GM19035 (cell line): ENCODE results near the gene CNTFR.

Source experiments
- ATAC-seq: cut with Tn5 transposase; IDR thresholded peaks from one replicate; pipeline ENCODE4 v1.9.1; 2021; ENCODE audit not compliant: unreplicated experiment

Gene CNTFR

DNA sequence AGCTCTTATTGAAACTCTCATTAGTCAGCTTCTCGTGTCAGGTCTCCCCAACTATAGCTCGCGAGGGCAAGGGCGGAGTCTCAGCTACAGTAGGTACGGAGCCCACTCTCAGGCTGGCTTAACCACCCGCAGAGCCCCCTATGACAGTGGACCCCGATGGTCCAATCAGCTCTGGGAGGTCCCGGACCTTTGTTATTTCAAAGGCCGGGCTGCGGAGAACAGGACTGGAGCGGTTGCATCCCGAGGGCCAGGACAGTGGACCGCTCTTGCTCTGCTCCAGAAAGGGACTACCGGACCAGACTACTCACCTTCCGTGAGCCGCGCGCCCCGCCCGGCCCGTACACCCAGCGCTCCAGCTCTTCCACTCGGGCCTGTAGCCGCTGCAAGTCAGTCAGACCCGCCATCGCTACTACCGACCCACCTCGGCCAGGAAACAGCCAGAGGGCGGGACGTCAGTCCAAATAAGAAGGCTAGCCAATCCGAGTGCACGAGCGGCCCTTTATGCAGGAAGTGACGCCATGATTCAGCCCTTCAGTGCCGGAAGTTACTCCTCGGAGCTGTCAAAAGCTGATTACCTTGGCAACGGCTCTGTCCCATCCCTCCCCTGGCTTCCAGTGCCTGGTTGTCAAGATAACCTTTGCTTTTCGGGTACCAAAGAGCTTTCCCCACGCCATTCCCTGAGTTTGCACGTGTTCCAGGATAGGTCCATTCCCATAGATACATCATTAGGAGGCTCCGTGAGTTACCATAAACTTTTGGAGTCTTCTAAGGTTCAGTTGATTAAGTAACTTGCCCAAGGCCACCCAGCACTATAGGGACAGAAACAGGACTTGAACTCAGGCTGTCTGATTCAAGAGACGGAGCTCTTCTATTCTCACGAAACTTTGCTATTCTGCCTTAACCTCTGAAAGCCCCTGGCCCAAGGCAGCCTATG is 30.8 kb upstream of the CNTFR start, which contains the start of gene DCTN3:
Gene DCTN3 (minus strand): TSS at position 435 of the 934 bp plus-strand sequence. CDS start 31 bp downstream, at position 404.
- peak; percentile 99 for ATAC-seq

DNA sequence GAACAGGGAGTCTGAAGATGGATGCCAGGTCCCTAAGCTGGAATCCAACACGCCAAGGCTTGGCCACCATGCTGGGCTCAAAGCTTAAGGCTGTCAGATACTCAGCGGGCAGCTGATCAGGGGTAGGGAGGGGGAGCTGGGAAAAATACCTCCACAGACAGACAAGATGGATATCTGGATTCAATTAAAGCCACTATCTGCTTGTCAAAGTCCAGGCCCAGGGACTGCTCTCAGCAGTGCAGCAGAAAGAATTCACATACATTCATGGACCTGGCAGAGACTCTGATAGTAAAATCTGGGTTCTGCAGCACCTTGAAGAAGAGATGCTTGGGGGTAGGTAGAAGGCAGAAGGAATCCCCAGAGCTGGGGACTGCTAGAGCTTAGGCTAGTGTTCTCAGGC is 25.6 kb upstream of the CNTFR start:
- no peak for ATAC-seq

DNA sequence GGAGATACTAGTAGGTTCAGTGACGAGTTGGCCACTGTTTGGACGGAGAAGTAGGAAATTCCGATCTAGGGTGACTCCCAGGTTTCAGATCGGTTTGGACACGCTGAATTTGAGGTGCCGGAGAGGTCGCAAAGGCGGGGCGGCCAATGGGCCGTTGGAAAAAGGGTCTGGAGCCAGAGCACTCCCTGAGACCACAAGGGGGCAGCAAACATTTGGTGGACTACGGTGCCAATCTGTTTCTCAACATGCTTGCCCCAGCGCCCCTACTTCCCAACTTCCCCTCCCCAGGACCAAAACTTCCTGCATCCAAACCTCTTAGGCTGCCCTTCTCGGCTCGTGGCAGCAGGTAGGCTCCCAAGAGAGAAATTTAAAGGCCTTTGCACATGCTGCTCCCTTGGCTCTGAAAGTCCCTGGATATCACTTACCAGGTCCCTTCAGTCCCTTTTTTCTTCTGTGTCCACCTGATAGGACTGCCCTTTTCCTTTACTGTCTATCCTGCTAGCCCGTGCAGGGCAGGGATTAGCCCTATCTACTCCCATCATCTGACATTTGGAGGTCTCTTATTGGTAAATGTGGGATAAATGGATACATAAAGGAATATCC is 23.4 kb upstream of the CNTFR start:
- ATAC-seq: peak; percentile 45

DNA sequence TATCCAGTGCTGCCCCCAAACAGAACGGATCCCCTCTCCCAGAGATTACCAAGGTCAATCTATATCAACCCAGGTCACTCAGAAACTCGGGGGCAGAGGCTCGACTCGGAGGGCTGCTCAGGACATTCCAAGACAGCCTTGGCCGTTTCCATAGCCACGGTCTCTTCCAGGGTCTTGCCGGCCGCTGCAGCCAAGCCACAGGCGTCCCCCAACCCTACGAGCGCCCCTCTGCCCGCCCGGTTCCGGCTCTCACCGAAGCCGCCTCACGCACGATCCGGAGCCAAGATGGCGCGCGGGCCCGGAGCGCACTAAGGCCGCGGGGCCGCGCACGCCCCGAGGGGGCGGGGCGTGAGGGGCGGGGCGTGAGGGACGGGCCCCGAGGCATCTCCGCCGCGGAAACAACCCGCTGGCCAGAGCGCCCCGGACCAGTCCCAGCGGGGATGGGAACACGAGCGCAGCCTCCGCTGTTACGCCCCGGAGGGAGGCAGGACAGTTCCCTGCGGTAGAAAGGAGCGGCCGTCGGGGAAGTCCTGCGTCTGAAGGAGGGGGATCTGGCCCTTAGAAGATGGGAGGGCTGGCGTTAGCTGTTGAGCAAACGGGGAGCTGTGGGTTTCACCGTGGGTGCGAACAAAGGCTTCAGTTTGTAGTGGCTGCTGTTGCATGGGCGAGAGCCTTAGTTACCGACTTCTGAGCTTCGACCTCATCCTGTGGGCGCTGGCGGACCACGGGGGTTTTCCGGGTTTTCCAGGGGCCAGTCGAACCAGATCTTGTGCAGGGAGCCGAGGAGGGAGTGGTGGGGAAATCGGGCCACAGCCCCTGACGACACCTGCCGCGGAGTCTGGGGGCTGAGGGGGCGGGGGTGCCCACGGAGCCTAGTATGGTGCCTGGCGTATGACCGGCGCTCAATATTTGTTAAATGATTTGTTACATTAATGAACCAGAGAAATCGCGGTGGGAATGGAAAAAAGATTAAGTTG is 22.6 kb upstream of the CNTFR start, which contains the start of gene RPP25L:
Gene RPP25L (minus strand): TSS at position 287 of the 977 bp plus-strand sequence. CDS start 801 bp downstream, outside the sequence.
- ATAC-seq: peak; percentile 90

DNA sequence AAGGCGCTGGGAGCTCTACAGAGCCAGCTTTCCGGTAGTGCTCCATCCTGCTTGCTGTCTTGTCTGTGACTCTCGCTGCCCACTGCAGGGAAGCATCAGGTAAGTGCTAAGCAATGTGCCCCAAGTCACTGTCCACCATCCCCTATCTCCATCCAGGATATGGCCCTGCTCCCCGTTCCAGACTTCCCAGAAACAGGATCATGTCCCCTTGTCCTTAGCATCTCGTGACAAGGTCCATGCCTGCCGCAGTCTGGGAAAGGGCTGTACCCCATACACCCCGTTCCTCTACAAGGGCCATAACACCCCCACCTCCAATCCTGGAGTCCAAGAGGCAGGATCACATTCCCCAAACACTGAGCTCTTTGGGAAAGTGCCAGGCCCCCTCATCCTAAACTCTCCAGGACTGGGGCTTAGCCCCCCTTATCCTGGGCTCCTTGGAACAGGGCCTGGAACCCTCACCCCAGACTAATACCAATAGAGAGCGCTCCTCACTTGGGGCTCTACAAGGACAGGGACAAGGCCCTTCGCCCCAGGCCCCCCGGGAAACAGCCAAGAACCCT is 21.8 kb upstream of the CNTFR start:
- peak; percentile 2 for ATAC-seq

DNA sequence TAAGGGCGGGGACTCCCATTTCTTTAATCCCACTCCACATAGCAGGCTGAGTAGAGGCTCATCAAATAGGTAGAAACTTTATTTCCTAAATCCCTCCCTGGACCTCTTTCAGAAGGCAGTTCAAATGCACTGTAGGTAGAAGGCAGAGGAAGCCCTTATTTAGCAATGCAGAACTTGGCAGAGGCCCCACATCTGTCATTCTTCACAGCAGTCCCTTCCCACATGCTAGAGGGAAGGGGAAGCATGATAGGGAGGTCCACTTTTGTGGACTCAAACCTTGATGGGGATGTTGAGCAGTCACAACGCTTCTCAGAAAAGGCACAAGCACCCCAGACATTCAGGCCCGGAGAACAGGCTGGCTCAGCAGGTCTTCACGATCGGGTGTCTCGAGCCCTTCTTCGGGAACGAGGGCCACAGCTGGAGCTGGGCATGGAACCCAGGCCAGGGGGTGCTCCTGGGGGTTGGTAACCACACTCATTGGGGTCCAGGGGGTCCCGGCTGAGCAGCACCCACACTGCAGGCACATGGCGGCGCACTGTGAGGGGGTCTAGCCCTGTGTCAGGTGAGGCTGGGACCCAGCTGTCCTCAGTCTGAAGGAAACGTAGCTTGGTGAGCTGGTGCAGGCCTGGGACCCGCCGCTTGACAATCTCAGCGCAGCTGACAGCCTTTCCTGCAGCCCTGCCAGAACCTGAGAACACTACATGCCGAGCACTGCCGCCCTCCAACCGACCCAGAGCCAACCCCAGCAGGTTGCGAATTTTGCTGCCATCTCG is 21.1 kb upstream of the CNTFR start:
- no peak for ATAC-seq

DNA sequence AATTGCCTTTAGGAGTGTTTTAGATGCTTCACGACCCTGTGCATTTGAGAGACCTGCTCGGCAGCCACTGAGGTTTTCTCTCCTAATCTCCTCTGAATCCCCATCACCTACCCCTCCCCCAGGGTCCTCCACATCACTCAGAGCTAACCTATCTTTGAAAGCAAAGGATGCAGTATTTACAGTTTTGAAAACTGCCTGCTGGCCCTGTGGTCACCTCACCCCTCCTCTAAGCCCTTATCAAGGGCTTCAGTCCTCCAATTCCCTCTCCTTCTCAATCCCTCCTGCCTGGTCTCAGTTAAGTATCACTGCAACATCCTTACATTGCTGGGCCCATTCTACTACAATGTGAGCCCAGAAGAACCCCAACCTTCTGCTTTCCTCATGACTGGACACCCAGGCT is 17.8 kb upstream of the CNTFR start:
- ATAC-seq: no peak

DNA sequence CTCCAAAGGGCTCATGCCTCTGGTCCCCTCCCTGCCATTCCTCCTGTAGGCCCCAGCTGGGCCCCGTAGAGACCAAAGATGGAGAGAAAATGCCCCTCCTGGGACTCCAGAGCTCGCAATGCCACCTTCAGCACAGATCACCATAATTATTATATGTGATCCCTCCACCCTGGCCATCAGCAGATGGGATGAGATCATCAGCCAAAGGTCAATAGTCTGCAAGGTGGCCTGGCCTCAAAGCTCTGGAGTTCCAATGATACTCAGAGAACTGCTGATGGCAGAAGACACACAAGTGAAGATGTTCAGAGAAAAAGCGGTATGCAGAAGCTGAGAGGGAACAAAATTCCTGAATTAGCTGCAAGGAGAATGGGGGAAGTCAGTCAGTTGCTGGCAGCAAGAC is 17.4 kb upstream of the CNTFR start:
- ATAC-seq: no peak

DNA sequence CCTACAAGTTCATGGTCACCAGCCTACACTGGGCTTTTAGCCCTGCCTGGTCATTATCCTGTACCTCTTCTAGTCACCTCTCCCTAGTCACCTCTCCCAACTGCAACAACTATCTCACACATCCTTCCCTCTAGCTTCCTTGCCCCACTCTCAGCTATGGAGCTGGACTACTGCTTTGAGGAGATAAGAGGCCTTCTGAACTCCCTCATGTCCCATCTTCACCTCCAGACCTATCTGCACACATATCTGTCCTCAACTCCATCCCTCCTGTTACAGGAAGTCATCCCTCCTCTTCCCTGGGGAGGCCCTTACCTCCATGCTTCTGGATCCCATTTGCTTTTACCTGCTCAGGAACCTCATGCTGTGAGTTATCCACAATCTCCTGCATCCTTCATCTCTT is 16.7 kb upstream of the CNTFR start:
- no peak for ATAC-seq

DNA sequence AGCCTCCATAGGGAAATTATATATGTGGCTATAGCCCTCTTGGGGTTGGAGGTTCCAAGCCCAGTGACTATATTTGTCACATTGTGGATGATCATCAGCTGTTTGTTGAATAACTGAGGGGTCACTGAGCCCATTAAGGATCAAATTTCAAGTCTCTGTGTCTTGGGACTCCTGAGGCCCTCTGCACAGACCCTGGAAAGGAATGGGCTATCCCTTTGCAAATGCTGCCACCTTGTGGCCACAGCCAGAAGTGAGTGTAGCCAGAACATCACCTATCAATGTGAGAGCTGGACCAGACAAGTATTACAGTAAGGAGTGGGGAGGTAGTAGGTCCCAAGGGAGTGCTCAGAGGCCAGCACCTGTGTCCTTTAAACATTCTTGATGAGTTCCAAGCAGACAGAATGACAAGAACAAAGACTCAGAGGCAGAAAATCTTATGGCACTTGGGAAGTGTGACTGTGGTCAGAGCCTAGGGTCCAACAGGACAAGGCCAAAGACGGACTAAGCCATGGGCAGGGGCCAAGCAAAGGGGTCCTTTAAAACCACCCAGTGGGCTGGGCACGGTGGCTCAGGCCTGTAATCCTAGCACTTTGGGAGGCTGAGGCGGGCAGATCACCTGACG is 14.2 kb upstream of the CNTFR start:
- ATAC-seq: peak; percentile 70

DNA sequence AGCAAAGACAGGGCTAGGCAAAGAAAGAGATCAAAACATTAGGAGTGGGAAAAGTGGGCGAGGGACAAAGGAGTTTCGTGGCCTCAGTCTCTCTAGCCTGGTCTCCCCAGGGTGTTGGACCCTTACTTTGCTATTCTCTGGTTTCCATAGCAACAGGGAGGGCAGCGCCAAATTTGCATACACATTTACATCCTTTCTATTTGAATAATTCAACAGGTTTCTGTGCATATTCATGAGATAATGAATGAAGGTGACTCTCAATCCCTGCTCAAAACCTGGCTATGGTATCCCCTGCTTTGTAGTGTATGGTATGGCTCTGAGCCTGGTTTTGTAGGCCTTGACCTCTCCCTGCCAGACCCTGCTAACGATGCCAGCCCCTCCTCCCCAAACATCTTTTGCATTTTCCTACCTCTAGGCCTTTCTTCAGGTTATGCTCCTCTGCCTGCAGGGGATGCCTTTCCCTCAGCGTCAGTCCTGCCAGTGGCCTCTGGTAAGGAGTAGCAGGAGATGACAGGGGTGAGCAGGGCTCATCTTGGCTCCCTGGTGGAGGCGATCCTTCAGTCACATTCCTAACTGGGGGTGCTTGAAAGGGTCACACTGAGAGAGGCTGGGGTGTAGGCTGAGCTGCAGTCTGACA is 12.5 kb upstream of the CNTFR start:
- no peak for ATAC-seq

DNA sequence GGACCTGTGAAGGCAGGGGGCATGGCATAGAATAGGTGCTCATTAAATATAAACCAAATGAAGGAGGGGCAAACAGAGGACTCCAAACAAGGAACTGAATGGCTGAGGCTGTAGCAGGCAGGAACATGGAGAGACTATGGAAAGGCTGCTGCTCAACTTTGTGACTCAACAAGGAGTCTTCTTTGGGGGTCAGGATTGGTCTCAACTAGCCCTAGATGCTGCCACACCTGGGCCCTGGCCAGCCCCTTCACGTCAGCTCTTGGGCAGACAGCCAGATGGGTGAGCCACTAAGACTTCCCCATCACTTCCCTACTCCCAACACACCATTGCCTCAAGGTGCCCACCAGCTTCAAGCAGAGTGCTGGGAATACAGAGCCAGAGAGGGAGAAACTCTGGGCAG is 11.4 kb upstream of the CNTFR start:
- no peak for ATAC-seq

DNA sequence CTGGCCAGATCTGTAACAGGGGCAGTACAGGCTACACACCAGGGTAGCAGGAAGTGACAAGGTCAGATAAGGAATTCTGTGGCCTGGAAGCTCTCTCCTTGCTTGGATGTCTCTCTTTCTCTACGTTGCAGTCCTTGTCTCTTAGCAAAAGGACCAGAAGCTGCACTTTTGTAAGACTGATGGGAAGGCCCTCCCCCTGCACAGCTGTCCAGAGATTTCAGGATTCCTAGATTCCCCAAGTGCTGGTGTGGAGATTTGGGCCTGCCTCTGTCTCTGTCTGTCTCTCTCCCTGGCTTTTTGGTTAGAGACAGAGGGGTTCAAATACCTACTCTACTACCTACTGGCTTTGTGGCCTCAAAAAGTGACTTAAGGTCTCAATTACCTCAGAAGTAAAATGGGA is 10.0 kb upstream of the CNTFR start:
- ATAC-seq: no peak

DNA sequence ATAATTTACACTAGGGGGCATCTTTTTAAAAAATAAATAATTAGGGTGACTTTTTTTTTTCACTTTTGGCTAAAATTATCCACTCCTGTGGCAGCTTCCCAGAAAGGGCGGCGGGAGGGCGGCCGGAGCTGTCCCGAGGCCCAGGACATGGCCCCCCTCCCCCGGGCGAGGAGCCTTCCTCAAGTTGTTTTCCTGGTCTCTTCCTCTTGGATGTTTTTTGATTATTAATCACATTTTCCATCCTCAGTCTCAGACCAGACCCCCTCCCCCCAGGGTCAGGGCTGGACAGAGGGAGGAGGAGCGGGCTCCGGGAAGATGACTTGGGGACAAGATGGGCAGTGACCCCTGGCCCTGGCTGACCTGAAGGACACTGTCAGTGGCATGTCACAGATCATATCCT is 4.7 kb upstream of the CNTFR start:
- no peak for ATAC-seq

DNA sequence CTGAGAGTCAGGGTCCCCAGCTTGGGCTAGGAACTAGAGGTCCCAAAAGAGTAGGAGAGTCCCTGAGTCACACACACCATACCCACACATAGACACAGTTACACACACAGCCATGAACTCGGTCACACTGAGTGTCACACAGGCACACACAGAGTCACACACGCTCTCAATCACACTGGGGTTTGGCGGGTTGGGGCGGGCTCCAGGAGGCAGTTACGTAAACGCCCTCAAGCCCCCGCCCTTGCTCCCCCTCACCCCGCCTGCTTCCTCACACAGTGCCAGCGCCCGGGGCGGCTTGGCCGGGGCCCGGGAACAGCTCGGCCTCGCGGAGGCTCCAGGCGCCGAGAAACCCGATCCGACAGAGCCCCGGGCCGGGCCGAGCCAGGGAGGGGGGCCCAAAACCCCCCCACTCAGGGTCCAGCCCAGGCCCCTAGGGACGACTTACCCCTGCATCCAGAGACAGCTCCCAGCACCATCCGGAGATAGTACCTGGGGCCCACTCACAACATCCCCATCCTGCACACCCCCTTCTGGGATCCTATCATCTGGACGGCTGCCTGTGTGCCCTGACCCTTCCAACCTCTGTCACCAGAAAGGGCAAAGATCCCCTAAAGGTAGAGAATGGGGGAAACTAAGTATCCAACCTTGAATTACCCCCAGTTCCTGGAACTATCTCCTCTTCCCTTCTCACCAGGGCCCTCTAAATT is 3.5 kb upstream of the CNTFR start:
- no peak for ATAC-seq

DNA sequence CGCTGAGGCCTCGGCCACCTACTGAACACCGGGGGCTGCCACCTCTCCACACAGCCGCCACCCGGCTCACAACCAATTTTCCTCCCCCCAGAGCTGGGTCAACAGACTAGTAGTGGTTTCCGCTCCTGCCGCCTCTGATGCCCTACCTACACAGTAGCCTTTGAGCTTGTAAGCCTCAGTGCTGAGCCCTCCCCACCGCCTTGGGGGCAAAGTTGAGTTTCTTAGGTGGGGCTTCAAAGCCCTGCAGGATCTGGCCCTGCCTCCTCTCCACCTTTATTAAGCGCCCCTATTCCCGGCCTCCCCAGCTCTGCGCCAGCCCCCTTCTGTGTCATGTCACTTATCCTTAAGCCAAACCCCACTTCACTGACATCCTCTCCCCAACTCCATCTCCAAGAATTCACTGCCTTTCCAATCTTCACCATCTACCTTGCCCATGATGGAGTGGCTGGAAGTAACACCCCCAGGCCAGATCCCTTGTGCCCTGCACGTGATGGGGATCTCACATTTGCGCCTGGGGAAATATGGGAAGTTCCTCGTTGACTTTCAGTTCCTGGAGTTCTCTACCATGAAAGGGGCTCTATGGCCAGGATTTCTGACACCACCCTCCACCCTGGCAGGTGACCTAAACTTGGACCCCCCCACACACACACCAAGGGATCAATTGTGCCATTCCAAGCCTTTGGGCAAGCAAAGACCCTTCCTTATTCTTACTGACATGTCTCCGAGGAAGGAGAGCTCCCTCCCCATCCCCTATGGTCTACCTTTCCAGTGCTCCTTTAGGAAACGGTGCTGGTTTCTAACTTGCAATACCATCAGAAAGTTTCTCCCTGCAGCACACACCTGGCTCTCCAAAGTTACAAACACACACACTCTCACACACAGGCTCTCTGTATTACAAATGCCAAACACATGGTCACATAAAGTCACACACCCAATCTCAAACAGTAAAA is 2.7 kb upstream of the CNTFR start:
- ATAC-seq: no peak

DNA sequence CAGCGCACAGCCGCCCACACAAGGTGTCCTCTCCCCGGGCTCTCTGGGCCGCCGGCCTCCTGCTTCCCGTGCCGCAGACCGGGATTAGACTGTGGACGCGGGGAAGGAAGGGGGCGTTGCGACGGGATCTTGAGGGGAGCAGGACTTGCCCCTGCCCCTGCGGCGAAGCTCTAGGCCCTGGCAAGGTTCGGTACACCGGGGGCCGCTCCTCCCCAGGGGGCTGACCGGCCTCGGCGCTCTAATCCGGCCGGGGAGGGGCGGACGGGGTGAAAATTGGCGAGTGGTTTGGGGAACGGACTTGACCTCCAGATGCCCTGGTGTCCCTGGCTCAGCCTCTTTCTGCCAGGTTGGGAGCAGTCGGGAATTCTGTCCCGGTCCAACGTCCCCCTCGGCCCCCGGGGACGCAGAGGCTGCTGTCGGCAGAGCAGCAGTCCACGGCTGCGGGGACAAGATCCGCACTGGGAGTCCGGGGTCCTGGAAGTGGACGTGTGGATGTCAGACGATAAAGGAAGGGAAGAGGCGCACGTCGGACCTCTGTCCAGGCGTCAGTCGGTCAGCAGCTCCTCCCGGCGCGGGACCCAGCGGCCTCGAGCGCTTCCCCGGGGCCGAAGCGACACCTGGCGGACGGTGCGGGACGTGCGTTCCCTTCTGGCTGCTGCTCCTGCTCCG is 1.9 kb upstream of the CNTFR start:
- peak; percentile 65 for ATAC-seq
